GM12801 (cell line): ENCODE results near the gene NEIL1.

ENCODE experiments used
- CTCF ChIP-seq: IDR thresholded peaks from one replicate; pipeline ENCODE4 v1.5.1; 2011; ENCODE audit warnings: control low read depth; ENCODE audit not compliant: insufficient read length; ENCODE audit errors: extremely low read depth

NEIL1 gene

GRCh38 chr15:75367006-75367405 lies 20.2 kb downstream of the NEIL1 start:
- TF ChIP-seq CTCF, result no peak

- TF ChIP-seq CTCF, result no peak
Measured at GRCh38 chr15:75367406-75367912, 20.6 kb downstream of the NEIL1 start.

DNA sequence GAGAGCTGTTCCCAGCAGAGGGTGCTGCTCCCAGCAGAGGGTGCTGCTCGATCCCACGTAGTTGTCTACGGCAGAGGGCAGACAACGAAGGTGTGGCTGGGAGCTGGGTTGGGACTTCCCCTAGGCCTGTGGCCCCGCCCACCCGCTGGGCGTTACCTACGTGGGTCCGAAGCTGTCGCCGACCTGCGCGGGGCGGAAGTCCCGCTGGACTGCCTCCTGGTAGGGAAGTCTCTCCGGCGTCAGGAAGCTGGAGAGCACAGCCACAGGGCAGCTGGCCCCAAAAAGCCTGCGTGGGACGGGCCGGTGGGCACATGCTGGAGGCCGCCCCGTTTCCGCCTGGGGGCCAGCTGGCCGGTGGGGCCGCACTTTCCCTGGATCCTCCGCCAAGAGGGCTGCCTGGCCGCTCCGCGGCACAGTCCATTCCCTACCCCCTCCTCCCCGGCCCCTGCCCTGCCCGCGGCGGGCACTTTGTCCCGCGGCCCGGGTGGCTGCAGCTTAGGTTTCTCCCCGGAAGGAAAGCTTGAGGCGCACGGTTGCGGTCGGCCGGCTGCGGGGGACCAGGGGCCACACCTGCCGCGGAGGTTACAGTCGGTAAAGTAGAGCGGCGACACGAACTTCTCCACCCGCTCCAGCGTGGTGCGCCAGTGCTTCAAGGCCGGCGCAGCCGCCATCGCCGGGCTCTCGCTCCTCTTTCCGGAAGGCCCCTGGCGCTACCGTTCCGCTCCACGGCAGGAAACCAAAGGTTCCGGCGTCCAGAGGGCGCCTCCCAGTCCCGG lies 21.3 kb downstream of the NEIL1 start, which contains the start of gene MAN2C1:
MAN2C1 (minus strand) TSS at position 695 of the 776 bp plus-strand sequence; CDS start at position 671, 24 bp downstream.
- no peak for TF ChIP-seq CTCF

DNA sequence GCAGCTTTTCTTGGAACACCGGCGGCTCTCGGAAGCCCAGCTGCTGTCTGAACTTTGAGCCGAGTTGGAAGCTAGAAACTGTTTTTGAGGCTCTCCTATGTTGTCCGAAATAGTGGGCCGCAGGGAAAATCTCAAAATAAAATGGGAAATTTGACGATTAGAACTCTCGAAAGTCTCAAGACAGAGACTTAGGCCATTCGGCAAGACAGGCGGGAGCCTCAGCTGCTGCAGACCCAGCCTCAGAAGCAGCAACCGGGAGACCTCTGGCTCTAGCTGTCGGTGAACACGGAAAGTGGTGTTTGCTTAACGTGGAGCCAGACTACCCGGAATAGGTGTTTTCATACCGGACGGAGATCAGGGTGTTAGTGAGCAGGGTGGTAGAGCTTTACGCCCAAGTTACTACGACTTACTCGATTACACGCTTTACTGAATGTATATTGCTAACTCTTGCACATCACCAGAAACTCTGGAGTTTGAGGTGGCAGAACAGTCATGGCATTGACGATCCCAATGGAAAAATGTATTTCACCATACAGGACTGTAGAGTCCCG lies 21.9 kb downstream of the NEIL1 start:
- TF ChIP-seq CTCF, result no peak

DNA sequence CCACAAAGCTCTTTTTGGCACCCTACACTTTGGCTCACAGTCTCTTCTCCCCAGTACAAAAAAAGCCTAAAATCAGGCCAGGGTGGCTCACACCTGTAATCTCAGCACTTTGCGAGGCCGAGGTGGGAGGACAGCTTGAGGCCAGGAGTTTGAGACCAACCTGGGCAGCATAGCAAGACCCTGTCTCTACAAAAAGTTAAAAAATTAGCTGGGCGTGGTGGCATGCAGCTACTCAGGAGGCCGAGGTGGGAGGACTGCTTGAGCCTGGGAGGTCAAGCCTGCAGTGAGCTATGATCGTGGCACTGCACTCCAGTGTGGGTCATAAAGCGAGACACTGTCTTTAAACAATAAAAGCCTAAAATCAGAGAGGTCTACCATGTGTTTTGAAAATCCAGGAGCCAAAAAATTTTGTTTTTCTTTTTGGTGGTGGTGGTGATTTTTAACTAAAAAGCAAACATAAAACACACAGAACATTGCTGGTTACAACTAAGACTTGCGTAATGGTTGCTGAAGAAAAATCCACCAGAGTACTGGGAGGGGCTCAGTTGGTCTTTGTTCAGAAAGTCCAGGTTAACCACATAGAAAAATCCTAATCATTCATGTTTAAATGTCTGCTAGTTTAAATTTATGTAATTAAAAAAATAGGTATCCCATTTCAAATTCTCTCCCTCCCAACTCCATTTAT lies 23.2 kb downstream of the NEIL1 start:
- TF ChIP-seq CTCF, result no peak

DNA sequence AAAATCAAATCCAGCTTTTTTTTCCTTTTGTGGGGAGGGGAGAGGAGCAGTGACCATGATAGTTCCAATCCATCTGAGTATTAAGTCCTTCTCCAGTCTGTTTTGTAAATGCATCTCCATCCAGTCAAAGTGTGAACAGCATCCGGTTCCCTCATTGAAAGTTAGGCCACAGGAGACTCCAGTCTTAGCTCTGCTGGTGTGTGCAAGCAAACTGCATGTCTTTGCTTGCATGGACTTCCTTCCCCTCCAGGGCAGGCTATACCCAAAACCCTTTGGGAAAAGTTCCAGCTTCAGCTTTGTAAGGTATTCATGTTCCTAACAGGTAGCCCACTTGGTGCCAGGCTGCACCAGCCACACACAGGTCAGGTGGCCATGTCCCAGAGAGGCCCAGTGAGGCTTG lies 24.6 kb downstream of the NEIL1 start:
- no peak for TF ChIP-seq CTCF
